Effector memory CD8-positive, alpha-beta T cell (primary cell): ENCODE results near the gene ACTG1.

Experiments
- ATAC-seq: fragments of 150-1000 bp; cut with Tn5 transposase; replicated peaks from 2 replicates; pipeline ENCODE4 v1.10.0; 2021; ENCODE audit warnings: mild to moderate bottlenecking, moderate library complexity
- DNase-seq, 3 experiments: peaks; one replicate each; pipeline ENCODE4 v3.0.0; 2021
- H3K27ac Mint-ChIP-seq, 2 donors: one replicate each; pipeline ENCODE4 v1.8.0; 2022; ENCODE audit warnings: mild to moderate bottlenecking in 2 of 2, mixed read lengths in 2 of 2, moderate library complexity in 2 of 2
- H3K27me3 Mint-ChIP-seq, 2 donors: one replicate each; pipeline ENCODE4 v1.8.0; 2022; ENCODE audit warnings: mixed read lengths in 2 of 2
- H3K36me3 Mint-ChIP-seq: one replicate; pipeline ENCODE4 v1.8.0; 2022; ENCODE audit warnings: mild to moderate bottlenecking, moderate library complexity, mixed read lengths; ENCODE audit not compliant: insufficient read depth
- H3K4me1 Mint-ChIP-seq, 2 donors: one replicate each; pipeline ENCODE4 v1.8.0; 2022; ENCODE audit warnings: low read depth in 2 of 2, mixed read lengths in 2 of 2
- H3K4me3 Mint-ChIP-seq, 2 donors: one replicate each; pipeline ENCODE4 v1.8.0; 2022; ENCODE audit warnings: mild to moderate bottlenecking in 2 of 2, mixed read lengths in 2 of 2, moderate library complexity in 2 of 2
- H3K9me3 Mint-ChIP-seq, 2 donors: one replicate each; pipeline ENCODE4 v1.8.0; 2022; ENCODE audit warnings: mixed read lengths in 2 of 2

ACTG1 gene

DNA sequence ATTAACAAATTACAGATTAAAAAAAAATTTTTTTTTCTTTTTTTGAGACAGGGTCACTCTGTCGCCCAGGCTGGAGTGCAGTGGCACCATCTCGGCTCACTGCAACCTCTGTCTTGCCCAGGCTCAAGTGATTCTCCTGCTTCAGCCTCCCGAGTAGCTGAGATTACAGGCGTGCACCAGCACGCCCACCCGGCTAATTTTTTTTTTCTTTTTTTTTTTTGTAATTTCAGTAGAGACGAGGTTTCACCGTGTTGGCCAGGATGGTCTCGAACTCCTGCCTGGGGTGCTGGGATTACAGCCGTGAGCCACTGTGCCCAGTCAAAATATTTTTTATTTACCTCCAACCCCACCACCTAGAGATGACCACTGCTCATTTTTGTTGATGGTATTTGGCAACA lies 25.5 kb downstream of the ACTG1 start:
- no peak overlapping the region for H3K27ac Mint-ChIP-seq

DNA sequence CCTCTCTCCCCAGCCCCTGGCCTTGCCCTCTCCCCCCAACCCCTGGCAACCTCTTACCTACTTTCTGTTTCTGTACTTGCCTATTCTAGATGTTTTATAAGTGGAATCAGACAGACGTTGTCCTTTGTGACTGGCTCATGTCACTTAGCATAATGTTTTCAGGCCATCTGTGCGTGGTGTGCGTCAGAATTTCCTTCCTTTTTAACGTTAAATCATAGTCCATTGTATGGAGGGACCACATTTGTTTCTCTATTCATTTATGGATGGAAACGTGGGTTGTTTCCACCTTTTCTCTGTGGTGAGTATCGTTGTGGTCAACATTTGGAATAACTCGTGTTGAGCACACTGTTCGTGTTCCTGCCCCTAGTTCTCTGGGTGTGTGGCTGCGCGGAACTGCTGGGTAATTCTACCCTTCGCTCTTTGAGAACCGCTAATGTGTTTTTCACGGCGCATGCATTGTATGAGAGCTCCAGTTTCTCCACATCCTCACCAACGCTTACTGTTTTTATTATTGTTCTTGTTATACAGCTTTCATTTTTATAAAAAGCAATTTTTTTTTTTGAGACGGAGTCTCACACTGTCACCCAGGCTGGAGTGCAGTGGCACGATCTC lies 26.3 kb downstream of the ACTG1 start:
- H3K27ac Mint-ChIP-seq = no peak overlapping the region
- peaks cover 9% of the 10 kb centered on the region for H3K36me3 Mint-ChIP-seq
- ATAC-seq (no peak), DNase-seq (no peak)
- H3K4me3 Mint-ChIP-seq = no peak overlapping the region
- peaks cover 0 to 8% of the 10 kb centered on the region in 2 donors for H3K4me1 Mint-ChIP-seq
- H3K9me3 Mint-ChIP-seq = no peaks in the 10 kb centered on the region
- peaks cover 37 to 46% of the 10 kb centered on the region in 2 donors for H3K27me3 Mint-ChIP-seq

More for the DNA sequence above, 25.5 kb downstream of the ACTG1 start:
- ATAC-seq (no peak), DNase-seq (no peak)
- Mint-ChIP-seq H3K9me3 (no peaks in the 10 kb centered on the region), H3K36me3 (peaks cover 9% of the 10 kb centered on the region), H3K4me1 (peaks cover 0 to 4% of the 10 kb centered on the region in 2 donors), H3K4me3 (peak overlapping the region; percentile 38 to 54), H3K27me3 (peaks cover 35 to 48% of the 10 kb centered on the region in 2 donors)

DNA sequence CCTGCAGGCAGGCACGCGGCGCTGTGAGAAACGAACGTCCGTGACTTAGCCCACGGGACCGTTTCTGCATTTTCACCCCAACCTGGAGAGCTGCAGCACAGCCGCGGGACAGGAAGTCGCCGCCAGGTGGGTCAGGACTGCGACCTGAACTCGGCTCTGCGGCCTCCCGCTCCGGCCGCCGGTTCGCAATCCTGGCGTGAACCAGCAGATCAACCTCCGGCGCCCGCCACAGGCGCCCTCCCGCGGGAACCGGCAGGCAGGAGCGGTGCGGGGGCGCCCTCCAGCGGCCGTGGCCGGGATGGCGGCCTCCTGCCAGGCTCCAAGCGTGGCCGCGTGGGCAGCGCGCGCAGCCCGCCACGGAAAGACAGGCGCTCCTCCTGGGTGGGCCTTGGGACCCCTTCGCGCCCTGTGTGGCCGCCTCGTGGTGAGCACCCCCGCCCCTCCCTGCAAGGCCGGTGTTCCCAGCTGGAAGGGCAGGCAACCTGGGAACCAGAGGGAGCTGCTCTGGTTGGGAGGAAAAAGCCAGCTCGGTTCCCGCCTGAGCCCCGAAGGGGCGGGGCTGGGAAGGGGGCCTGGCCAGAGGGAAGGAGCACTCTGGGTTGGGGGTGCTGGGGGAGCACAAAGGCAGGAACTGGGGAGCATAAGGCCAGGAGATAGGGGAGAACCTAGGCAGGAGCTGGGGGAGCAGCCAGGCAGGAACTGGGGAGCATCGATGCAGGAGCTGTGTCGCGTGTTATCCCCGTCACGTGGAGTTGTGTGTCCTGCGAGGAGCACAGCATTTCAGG lies 28.2 kb downstream of the ACTG1 start:
- peaks cover 38 to 47% of the 10 kb centered on the region in 2 donors for H3K27me3 Mint-ChIP-seq

DNA sequence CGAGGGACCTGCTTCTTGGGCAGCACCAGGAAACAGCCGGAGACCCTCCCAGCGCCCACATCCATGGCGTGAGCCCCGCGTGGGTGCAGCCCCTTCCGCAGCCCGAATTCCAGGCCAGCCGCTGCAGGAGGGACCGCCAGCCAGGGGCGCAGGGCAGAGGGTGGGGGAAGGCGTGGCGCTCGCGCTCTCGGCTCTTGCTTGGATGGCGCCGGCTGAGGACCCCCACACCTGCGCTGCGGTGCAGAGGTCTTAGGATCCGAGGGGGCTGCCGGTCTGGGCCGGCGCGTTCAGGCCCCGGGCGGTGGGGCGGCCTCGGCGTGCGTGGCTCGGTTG lies 28.8 kb downstream of the ACTG1 start:
- ATAC-seq = no peak

More for the DNA sequence above, 28.2 kb downstream of the ACTG1 start:
- Mint-ChIP-seq H3K27ac (no peak overlapping the region), H3K36me3 (peaks cover 5% of the 10 kb centered on the region), H3K4me1 (peaks cover 0 to 4% of the 10 kb centered on the region in 2 donors), H3K4me3 (no peak overlapping the region), H3K9me3 (no peaks in the 10 kb centered on the region)
- ATAC-seq = peak; percentile 78
- peak; percentile 84 to 92 (median 87) for DNase-seq

DNA sequence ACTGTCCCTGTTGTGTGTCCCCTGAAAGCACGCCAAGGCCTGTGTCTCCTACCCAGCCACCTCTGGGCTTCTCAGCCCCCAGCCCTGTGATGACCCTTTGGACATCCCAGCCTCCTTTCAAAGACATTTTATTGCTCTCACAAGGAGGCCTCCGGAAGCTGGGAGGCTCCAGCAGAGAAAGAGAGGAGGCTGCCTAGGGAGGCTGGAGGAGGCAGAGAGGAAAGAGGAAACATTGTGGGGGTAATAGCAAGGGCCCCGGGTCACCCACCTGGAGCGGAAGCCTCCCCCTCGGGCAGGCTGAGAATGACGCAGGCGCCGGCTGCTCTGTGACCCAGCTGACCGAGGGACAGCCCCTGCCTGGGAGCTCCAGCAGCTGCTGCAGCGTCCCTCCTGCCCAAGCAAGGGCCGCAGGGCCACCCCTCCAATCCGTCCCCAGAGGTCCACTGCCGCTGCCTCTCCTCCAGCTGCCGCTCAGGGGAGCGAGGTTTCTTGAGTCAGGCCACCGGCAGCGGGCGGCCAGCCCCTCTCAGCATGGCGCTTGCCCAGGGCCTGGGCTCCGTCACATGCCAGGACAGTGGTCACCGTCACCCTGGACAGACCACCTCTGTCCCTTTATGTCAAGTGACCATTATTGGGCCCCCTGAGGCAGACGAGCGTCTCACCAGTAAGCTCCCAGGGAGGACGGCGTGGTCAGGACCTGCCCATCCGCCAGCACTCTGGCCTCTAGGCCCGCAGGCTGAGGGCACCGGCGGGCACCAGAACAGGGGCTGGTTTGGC lies 29.3 kb downstream of the ACTG1 start:
- H3K27me3 Mint-ChIP-seq = peaks cover 36 to 51% of the 10 kb centered on the region in 2 donors
- DNase-seq (peak in 1 of 3 experiments; percentile 12), ATAC-seq (no peak)
- peak overlapping the region; percentile 16 to 41 for H3K4me3 Mint-ChIP-seq
- H3K27ac Mint-ChIP-seq = no peak overlapping the region
- H3K9me3 Mint-ChIP-seq = no peaks in the 10 kb centered on the region
- peaks cover 5% of the 10 kb centered on the region for H3K36me3 Mint-ChIP-seq
- H3K4me1 Mint-ChIP-seq = peaks cover 0 to 4% of the 10 kb centered on the region in 2 donors

More for the DNA sequence above, 28.8 kb downstream of the ACTG1 start:
- peaks cover 36 to 49% of the 10 kb centered on the region in 2 donors for H3K27me3 Mint-ChIP-seq
- DNase-seq = no peak
- H3K36me3 Mint-ChIP-seq = peaks cover 5% of the 10 kb centered on the region
- no peak overlapping the region for H3K27ac Mint-ChIP-seq
- no peaks in the 10 kb centered on the region for H3K9me3 Mint-ChIP-seq
- peaks cover 0 to 4% of the 10 kb centered on the region in 2 donors for H3K4me1 Mint-ChIP-seq
- peak overlapping the region in 1 of 2 donors; percentile 41 for H3K4me3 Mint-ChIP-seq

DNA sequence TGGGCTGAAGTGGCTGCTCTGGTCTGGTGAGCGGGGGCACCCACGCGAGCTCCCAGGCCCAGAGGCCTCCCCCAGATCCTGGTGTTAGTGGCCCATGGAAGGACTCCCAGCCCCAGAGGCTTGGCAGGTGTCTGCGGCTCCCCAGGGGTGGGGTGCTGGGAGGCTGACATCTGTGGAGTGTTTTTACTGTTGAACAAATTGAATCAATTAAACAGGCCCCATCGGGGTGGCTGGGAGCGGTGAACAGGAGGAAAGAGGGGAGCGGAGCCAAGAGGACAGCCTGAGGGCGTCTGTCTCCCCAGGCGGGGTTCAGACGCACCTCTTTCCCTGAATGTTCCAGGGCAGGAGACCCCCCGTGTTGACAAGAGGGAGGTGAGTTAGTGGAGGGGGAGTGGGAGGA lies 29.9 kb downstream of the ACTG1 start:
- H3K27me3 Mint-ChIP-seq = peaks cover 41 to 57% of the 10 kb centered on the region in 2 donors
- no peaks in the 10 kb centered on the region for H3K9me3 Mint-ChIP-seq
- H3K27ac Mint-ChIP-seq = no peak overlapping the region
- peak overlapping the region; percentile 16 to 41 for H3K4me3 Mint-ChIP-seq
- DNase-seq (no peak), ATAC-seq (no peak)
- H3K36me3 Mint-ChIP-seq = peaks cover 5% of the 10 kb centered on the region
- peaks cover 0 to 4% of the 10 kb centered on the region in 2 donors for H3K4me1 Mint-ChIP-seq

DNA sequence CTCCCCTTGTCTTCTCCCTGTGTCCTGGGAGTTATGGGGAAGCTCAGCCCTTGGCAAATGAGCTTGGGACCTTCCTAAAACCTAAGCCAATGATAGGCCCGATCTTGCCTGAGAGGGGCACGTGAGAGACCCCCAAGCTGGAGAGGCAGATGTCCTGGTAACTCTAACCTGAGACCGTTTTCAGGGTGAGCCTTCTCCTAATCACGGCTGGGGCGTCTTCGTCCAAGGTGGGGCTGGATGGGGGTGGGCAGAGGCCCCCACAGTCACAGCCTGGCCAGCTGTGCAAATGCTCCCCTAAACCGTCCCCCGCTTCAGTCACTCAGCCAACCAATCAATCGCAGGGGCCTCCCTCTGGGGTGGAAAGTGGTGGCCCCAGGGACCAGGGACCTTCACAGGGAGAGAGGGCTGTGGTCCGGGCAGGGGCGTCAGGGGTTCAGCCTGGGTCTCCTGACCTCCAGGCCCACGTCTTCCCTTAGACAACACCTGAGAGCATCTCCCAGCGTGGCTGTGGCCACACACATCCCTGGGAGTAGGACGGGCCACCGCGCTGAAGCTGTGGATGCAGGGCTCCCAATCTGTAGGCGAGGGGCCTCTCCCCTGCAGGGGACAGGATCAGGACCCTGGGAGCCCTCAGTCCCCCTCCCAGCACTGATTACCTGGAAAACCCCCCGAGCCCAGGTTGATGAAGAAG lies 30.6 kb downstream of the ACTG1 start:
- DNase-seq (no peak), ATAC-seq (no peak)
- Mint-ChIP-seq H3K9me3 (no peaks in the 10 kb centered on the region), H3K27me3 (peaks cover 41 to 64% of the 10 kb centered on the region in 2 donors), H3K27ac (no peak overlapping the region), H3K4me1 (peaks cover 0 to 4% of the 10 kb centered on the region in 2 donors), H3K36me3 (peaks cover 5% of the 10 kb centered on the region), H3K4me3 (peak overlapping the region; percentile 41 to 60)

DNA sequence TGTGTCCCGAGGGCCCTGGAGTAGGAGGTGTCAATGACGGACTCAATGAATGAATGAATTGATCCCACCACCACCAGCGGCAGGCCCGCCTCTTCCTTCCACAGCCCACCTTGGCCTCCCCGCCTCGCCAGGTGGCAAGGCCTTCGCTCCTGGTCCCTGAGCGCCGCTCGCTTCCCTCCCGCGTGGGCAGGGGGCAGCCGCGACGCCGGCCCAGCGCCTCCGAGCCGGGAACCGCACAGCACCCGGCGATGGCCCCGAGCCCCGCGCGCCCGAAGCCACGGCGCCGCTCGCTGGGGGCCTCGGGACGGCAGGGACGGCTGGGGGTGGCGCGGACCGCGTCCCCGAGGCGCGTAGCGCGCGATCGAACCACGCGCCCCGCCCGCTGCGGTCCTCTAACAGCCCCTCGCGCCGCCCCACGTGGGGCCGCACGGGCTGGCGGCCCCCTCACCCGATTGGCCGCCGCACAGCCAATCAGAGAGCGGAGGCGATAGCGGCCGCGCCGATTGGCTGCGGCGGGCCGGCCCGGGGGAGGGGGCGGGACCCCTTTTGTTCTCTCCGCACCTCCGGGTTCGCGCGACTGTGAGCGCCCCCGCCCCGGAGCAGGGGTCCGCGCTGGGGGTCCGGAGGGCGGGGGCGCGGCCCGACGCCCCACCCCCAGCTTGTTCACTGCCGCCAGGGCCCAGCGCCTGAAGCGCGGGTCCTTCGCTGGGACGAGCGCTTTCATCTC lies 31.4 kb downstream of the ACTG1 start:
- Mint-ChIP-seq H3K27me3 (peaks cover 39 to 65% of the 10 kb centered on the region in 2 donors), H3K4me3 (peak overlapping the region; percentile 41 to 60), H3K9me3 (no peaks in the 10 kb centered on the region), H3K27ac (no peak overlapping the region), H3K36me3 (peaks cover 5% of the 10 kb centered on the region), H3K4me1 (peaks cover 0 to 4% of the 10 kb centered on the region in 2 donors)
- ATAC-seq (peak; percentile 45), DNase-seq (peak in 2 of 3 experiments; percentile 16 to 25)

DNA sequence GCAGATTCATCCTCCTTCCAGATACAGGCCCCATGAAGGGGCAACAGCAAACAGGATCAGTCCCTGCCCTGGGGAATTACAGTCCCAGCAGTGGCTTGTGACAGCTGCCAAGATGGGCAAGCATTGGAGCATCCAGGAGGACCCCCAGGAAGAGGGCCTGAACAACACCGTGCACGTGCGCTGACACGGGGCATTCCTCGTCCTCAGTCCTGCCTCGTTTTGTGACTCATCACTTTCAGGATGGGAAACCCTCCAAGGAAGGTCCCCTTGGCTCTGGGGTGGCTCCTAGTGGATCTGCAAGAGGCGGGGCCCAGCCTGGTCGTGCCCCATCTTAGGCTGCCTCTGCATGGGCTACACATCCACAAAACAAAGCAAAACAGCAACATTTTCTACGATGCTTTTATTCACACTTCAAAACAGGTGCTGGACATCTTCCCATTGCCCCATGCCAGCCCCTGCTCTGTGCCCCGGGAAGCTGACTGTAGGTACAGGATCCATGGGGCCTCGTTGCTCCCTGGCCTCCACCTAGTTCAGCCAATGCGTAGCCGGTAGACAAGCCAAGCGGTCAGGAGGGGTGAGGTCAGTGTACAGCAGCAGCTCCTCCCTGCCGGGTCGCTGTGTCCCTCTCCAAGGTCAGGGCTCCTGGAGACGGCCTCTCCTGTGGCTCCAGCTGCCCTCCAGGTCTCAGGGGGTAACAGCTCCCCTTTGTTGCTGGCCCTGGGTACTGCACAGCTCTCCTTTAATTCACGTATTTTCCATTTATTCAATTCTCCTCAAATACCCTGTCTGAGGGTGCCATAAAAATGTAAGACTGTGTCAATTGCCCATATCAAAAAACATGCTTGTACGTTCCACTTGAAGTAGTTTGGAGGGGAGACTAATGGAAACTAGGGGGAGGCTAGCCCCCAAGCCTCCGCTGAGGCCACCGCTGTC lies 32.2 kb downstream of the ACTG1 start:
- Mint-ChIP-seq H3K4me1 (peaks cover 0 to 4% of the 10 kb centered on the region in 2 donors), H3K4me3 (no peak overlapping the region), H3K27me3 (peaks cover 34 to 60% of the 10 kb centered on the region in 2 donors), H3K9me3 (no peaks in the 10 kb centered on the region), H3K36me3 (peaks cover 5% of the 10 kb centered on the region), H3K27ac (no peak overlapping the region)
- DNase-seq (no peak), ATAC-seq (no peak)

DNA sequence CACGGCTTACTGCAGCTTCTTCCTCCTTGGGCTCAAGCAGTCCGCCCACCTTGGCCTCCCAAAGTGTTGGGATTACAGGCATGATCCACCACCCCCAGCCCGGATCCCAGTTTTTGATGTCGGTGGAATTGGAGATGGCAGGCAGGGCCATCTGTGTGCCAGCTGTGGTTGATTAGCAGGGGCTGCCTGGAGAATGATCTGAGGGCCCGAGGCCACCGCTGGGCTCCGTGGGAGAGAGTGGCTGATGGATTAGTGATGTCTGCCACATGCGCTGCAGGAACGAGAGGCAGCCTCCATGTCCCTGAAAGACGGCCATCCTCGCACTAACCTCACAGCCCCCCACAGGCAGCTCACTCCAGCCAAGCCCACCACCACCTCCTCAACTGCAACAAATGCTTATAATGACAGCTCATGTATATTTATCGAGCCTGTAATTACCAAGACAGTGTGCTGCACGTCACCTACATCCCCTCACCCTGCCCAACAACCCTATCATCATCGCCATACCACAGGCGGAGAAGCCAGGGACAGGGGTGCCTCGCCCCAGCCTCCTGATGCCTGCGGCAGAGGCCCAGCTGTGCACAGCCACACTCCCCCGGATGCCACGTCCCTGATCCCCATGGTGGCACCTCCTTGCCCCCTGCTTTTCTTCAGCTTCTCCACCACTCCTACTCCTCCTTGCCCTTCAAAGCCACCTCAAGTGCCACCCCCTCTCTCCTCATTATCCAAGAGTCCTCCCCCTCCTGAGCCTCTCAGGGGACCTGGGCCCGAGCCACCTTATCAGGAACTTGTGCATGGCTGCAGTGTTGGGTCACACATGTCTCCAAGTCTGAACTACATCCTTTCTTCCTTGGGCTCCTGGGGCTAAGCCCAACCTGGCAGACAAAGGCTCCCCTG lies 33.2 kb downstream of the ACTG1 start:
- Mint-ChIP-seq H3K4me3 (no peak overlapping the region), H3K4me1 (peaks cover 0 to 4% of the 10 kb centered on the region in 2 donors), H3K9me3 (no peaks in the 10 kb centered on the region), H3K36me3 (peaks cover 5% of the 10 kb centered on the region), H3K27me3 (peaks cover 34 to 60% of the 10 kb centered on the region in 2 donors), H3K27ac (no peak overlapping the region)
- no peak for ATAC-seq
- no peak for DNase-seq

DNA sequence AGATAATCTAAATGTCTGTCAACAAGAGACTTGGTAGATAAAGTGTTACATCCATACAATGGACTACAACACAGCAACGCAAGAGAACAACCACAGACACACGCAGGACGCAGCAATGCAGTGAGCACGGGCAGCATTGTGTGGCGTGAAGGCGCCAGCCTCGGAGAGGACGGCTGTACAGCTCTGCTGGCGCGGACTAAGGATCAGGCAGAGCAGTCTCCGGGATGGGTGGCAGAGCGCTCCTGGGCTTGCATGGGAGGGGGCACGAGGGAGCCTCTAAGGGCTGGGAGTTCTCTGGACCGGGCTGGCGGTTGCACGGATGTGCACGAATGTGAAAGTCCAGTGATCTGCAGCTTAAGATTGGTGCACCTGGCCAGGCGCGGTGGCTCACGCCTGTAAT lies 34.5 kb downstream of the ACTG1 start:
- no peaks in the 10 kb centered on the region for H3K9me3 Mint-ChIP-seq
- H3K27ac Mint-ChIP-seq = no peak overlapping the region
- peaks cover 0 to 4% of the 10 kb centered on the region in 2 donors for H3K4me1 Mint-ChIP-seq
- peaks cover 34 to 56% of the 10 kb centered on the region in 2 donors for H3K27me3 Mint-ChIP-seq
- ATAC-seq (no peak), DNase-seq (no peak)
- no peak overlapping the region for H3K4me3 Mint-ChIP-seq
- H3K36me3 Mint-ChIP-seq = peaks cover 3% of the 10 kb centered on the region
